T-helper 17 cell (primary cell): ENCODE data around the gene LRPAP1. TPM values are rescaled to one million over a fixed set of nuclear protein-coding genes. Genes with fewer than 3 reads are reported as not detected.

Experiments
- ATAC-seq: fragments of 150-1000 bp; cut with Tn5 transposase; 2 replicates; pipeline ENCODE4 v1.10.0; 2021; ENCODE audit warnings: mild to moderate bottlenecking, moderate library complexity
- DNase-seq, 3 donors: peaks; one replicate each; pipeline versions ENCODE4 v3.0.0 to v3.0.0-alpha.2; 2020 to 2021
- H3K9me3 ChIP-seq: one replicate; pipeline ENCODE4 v1.7.0; 2013; ENCODE audit warnings: low read length, mild to moderate bottlenecking; ENCODE audit not compliant: control insufficient read depth, poor library complexity, severe bottlenecking
- H3K27ac Mint-ChIP-seq: one replicate; pipeline ENCODE4 v1.8.0; 2022; ENCODE audit warnings: mild to moderate bottlenecking, moderate library complexity, mixed read lengths
- H3K27me3 Mint-ChIP-seq: one replicate; pipeline ENCODE4 v1.8.0; 2022; ENCODE audit warnings: mixed read lengths
- H3K36me3 Mint-ChIP-seq: one replicate; pipeline ENCODE4 v1.8.0; 2022; ENCODE audit warnings: low read depth, mixed read lengths
- H3K4me1 Mint-ChIP-seq: one replicate; pipeline ENCODE4 v1.8.0; 2022; ENCODE audit warnings: mild to moderate bottlenecking, mixed read lengths
- H3K4me3 Mint-ChIP-seq: one replicate; pipeline ENCODE4 v1.8.0; 2022; ENCODE audit warnings: mild to moderate bottlenecking, moderate library complexity, mixed read lengths
- total RNA-seq, 4 donors: library from RNA in 2 of 4; stranded (reverse) in 2 of 4; gene quantifications; one replicate each; pipeline ENCODE4 v1.2.3 and lab custom pipeline; 2022 to 2026

LRPAP1 gene
- total RNA-seq, 2 donors from 2014 or later = 77.4 to 82.8 TPM

DNA sequence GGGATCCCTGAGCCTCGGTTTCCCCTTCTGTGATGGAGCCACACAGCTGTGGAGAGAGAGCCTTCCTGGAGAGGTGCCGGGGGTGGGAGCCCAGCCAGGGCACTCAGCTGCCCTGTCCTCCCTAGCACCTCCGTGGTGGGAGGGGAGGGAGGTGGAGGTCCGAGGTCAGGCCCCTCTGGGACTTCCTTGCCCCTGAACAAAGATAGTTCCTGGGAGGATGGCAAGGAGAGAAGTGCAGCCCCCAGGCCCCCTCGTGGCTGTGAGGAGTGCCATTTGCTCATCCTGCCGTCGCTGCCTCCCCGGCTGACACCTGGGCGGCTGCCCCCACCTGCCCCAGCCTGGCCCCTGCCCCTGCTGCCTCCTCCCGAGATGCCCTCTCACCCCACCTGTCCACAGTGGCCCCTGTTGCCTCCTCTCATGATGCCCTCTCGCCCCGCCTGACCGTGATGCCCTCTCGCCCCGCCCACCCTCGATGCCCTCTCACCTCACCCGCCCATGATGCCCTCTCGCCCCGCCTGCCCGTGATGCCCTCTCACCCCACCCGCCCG, 56.4 kb downstream of the LRPAP1 start:
- ATAC-seq = no peak
- no peaks in the 10 kb centered on the region for H3K9me3 ChIP-seq
- DNase-seq = no peak
- Mint-ChIP-seq H3K36me3 (no peaks in the 10 kb centered on the region), H3K27me3 (peaks cover 4% of the 10 kb centered on the region), H3K4me1 (peaks cover 3% of the 10 kb centered on the region), H3K27ac (no peak overlapping the region), H3K4me3 (no peak overlapping the region)

DNA sequence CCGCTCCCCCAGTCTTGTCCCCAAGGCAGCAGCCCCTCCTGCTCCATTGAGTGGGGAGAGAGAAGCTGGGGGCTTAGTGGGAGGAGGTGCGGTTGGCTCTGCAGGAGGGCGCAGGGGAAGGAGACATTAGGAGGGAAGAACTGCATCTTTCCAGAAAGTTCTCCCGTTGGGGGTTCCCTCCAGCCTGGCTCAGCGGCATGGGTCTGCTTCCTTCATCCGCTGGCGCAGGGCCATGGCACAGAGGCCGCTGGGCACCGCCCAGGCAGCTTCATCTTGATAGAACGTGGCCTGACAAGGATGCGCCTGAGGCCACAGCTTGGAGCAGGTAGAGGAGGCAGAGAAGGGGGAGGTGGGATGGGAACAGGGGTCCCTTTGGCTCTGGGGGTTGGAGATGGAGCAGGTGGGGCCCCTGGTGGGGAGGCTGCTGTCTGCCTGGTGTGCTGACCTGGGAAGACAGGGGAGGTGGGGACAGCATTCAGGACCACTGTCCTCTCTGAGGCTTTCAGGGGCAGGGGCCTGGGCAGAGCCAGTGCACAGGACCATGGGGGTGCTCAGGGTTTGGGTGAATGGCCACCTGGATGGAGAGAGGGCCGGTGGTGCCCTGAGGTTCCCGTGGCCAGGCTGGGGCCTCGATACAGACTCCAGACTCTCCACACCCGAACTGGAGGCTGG, 57.0 kb downstream of the LRPAP1 start:
- Mint-ChIP-seq H3K27me3 (no peaks in the 10 kb centered on the region), H3K27ac (no peak overlapping the region), H3K4me3 (no peak overlapping the region), H3K36me3 (no peaks in the 10 kb centered on the region), H3K4me1 (peaks cover 1% of the 10 kb centered on the region)
- DNase-seq (no peak), ATAC-seq (no peak)
- H3K9me3 ChIP-seq = no peaks in the 10 kb centered on the region

DNA sequence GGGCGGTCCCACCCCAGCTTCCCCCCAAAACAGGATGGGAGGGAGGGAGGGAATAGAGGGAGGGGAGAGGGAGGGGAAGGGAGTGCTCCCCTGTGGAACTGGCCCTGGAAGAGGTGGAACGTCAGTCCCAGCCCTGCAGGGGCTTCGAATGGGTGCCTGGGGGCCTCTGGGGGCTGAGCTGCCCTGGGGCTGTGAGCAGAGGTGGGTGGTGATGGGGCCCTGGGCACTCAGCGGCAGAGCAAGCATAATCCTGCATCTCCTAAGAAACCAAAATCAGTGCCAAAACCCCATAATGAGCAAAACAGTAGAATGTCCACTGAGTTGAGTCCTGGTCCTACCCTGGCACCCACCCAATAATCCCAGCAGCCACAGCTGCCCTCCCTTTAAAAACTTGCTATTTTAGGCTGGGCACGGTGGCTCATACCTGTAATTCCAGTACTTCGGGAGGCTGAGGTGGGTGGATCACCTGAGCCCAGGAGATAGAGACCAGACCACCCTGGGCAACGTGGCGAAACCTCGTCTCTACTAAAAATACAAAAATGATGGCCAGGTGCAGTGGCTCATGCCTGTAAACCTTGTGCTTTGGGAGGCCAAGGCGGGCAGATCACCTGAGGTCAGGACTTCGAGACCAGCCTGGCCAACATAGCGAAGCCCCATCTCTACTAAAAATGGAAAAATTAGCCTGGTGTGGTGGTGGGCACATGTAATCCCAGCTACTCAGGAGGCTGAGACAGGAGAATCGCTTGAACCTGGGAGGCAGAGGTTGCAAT, 58.0 kb downstream of the LRPAP1 start:
- no peaks in the 10 kb centered on the region for H3K9me3 ChIP-seq
- Mint-ChIP-seq H3K27ac (no peak overlapping the region), H3K4me1 (peaks cover 3% of the 10 kb centered on the region), H3K4me3 (no peak overlapping the region), H3K27me3 (no peaks in the 10 kb centered on the region), H3K36me3 (no peaks in the 10 kb centered on the region)
- no peak for ATAC-seq
- no peak for DNase-seq

DNA sequence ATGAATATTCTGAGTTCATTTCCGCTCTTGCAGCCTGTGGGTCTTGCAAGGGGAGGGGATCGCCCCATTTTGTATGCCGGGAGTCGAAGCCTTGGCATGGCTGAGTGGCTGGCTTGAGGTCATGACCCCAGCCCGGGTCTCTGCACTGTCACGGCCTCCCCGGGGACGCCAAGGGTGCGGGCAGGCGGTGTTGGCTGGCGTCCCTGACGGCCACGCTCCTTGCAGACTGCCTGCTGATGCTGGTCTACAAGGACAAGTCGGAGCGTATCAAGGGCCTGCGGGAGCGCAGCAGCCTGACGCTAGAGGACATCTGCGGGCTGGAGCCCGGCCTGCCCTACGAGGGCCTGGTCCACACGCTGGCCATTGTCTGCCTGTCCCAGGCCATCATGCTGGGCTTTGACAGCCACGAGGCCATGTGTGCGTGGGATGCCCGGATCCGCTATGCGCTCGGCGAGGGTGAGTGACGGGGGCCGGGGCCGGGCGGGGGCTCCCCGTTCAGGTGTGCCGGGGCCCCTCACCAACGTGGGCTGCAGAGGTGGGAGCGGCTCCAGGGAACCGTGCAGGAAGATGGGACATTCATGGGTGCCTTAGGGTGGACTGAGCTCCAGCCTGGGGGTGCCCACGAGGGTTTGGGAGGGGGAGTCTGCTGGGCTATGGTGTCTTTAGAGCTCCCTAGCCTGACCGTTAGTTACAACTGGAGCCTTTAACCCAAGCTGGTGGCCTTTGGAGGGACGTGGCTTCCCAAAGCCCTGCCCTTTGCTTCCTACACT, 58.9 kb downstream of the LRPAP1 start:
- no peak for ATAC-seq
- H3K27me3 Mint-ChIP-seq = no peaks in the 10 kb centered on the region
- H3K4me3 Mint-ChIP-seq = no peak overlapping the region
- H3K4me1 Mint-ChIP-seq = peaks cover 3% of the 10 kb centered on the region
- H3K27ac Mint-ChIP-seq = no peak overlapping the region
- DNase-seq = no peak
- no peaks in the 10 kb centered on the region for H3K9me3 ChIP-seq
- H3K36me3 Mint-ChIP-seq = no peaks in the 10 kb centered on the region

DNA sequence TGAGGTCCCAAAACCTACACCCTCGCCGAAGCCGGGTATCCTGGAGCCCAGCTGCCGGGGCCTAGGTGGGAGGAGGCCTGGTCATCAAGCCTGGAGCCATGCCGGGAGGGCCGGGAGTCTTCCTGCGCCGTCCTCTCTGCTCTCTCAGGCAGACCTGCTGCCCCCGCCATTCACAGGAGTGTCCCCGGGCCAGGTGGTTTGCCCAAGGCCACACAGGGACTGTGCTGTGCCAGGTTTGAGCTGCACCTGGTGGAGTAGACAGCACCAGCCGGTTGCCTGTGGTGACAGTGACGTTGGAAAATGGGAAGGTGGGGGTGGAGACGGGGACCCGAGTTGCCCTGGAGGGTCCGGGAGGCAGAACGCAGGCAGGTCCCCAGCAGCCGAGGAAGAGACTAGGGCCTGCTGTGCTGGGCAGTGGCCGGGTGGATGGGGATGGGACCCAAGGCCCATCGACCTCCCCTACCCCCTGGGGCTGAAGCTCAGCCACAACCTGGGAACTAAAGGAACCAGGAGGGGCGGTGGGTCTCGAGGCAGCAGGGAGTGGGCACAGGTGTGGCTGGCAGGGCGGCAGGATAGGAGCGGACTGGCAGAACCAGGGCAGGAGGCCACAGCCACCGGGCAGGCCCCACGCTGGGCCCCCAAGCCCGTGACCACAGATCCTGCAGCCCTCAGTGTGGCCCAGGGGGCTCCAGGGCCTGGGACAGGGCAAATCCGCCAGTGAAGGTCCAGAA, 59.6 kb downstream of the LRPAP1 start:
- peaks cover 3% of the 10 kb centered on the region for H3K4me1 Mint-ChIP-seq
- H3K27me3 Mint-ChIP-seq = no peaks in the 10 kb centered on the region
- no peak for ATAC-seq
- H3K4me3 Mint-ChIP-seq = no peak overlapping the region
- no peak overlapping the region for H3K27ac Mint-ChIP-seq
- no peaks in the 10 kb centered on the region for H3K36me3 Mint-ChIP-seq
- no peak for DNase-seq
- H3K9me3 ChIP-seq = no peaks in the 10 kb centered on the region

DNA sequence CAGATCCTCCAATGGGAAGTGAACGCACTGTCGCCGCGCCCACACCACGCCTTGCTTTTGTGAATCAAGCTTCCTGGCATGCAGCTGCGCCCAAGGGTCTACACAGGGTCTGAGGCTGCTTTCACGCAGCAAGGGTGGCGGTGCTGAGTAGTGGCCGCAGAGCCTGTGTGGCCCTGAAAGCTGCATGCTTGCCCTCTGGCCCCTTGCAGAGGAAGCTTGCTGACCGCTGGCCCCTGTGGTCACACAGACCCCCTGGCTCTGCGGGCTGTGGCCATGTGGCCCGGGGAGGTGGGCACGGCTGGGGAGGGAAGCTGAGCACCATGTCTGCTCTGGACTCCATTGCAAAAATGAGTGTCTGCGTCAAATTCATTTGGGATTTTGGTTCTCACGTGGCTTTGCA, 60.3 kb downstream of the LRPAP1 start:
- DNase-seq = no peak
- H3K4me1 Mint-ChIP-seq = peaks cover 3% of the 10 kb centered on the region
- ATAC-seq = no peak
- no peak overlapping the region for H3K4me3 Mint-ChIP-seq
- no peak overlapping the region for H3K27ac Mint-ChIP-seq
- no peaks in the 10 kb centered on the region for H3K9me3 ChIP-seq
- H3K36me3 Mint-ChIP-seq = no peaks in the 10 kb centered on the region
- no peaks in the 10 kb centered on the region for H3K27me3 Mint-ChIP-seq

DNA sequence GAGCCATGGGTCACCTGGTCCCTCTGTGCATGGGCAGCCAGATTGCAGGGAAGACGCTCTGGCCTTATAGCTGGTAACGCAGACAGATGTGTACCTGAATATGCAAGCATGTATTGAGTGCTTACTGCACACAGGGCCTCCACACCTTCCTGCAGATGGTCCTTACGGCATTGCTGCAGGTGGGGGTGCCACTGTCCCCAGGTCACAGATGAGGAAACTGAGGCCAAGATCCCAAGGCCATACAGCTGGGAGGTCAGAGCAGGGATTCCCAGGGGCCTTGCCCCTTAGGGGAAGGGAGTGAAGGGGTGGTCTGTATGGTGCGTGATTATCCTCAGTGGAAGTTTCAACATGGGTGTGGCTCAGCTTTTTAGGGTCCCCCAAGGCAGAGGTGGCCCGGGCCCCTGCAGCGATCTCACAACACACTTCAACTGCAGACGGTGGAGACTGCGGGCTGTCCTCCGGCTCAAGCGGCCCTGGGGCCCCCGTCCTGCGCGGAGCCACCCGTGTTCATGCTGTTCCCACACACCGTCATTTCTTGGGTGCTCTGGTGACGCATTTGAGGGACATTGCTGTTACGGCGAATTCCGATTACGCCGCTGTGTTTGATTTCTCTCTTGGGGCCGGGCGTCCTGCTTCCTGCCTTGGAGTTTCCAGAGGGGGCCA, 61.0 kb downstream of the LRPAP1 start:
- ATAC-seq (no peak), DNase-seq (no peak)
- H3K4me3 Mint-ChIP-seq = no peak overlapping the region
- H3K9me3 ChIP-seq = no peaks in the 10 kb centered on the region
- no peaks in the 10 kb centered on the region for H3K27me3 Mint-ChIP-seq
- peaks cover 3% of the 10 kb centered on the region for H3K4me1 Mint-ChIP-seq
- H3K27ac Mint-ChIP-seq = no peak overlapping the region
- H3K36me3 Mint-ChIP-seq = no peaks in the 10 kb centered on the region

DNA sequence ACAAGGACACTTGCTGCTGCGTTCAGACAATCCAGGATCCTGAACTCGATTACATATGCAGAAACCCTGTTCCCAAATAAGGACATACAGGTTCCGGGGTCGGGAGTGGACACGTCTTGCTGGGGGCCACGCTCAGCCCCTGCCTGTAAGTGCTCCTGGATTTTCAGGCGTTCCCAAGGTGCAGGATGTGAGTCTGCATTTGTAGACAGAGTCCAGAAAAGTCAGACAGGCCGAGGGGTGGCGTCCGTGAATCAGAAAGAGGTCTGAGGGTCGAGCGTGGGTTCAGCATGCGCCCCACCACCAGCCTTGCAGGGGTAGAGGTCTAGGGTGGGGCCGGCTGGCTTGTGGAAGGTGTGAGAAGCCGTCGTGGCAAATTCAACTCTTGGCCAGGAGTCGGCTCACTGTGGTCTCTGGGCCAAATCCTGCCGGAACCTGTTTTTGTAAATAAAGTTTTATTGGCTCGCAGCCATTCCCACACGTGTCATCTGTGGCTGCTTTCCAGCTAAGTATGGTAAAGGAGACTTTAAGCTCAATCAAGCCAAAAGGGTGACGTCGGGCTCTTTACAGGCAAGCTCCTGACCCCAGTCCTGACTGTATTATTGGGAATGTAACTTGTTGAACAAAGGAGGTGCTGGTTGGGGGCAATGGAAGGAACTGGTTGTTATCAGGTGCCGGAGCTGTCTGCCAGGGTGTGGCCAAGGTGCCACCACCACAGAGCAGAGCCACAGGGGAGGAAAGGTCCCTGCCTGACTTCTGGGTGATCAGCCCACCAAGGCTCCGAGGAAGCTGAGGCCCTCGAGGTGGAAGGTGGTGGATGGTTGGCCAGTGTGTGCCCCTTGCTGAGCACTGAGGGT, 61.8 kb downstream of the LRPAP1 start:
- Mint-ChIP-seq H3K27me3 (peaks cover under 1% of the 10 kb centered on the region), H3K4me3 (no peak overlapping the region), H3K36me3 (no peaks in the 10 kb centered on the region), H3K27ac (no peak overlapping the region), H3K4me1 (peaks cover 3% of the 10 kb centered on the region)
- ATAC-seq = no peak
- DNase-seq = no peak
- no peaks in the 10 kb centered on the region for H3K9me3 ChIP-seq

DNA sequence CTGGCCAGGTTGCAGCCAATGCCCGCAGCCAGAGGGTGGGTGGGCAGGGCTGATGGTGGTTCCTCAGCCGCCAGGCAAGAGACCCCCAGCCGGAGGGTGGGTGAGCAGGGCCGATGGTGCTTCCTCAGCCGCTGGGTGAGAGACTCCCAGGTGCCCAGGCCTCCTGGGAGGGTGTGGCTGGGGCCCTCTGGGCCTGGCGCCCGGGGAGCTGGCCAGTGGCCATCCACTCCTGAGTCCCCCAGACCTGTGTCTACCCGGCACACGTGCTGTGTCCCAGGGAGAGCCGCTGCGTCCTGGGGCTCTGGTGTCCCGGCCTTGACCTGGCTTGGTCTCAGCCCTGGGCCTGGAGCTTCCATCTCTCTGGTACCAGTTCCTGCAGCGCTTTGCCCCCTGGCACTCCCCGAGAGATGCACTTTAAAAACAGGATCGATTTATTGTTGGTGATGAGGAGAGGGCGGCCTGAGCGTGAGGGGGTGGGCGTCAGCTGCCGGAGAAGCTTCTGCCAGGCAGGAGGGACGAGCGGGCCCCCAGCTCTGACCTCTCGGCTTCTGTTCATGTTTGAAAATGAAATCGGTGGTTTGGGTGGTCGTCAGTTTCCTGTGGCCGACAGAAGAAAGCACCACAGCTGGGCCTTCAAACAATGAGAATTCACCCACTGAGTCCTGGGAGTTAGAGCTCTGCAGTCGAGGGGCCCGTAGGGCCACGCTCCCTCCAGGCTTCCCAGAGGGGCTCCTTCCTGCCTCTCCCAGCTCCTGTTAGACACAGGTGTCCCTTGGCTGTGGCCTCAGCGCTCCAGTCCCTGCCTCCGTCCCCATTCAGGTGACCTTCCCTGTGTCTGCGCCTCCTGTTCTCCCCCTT, 62.6 kb downstream of the LRPAP1 start:
- H3K27me3 Mint-ChIP-seq = peaks cover 9% of the 10 kb centered on the region
- H3K36me3 Mint-ChIP-seq = peaks cover 2% of the 10 kb centered on the region
- no peaks in the 10 kb centered on the region for H3K9me3 ChIP-seq
- DNase-seq (no peak), ATAC-seq (no peak)
- peaks cover 3% of the 10 kb centered on the region for H3K4me1 Mint-ChIP-seq
- H3K27ac Mint-ChIP-seq = no peak overlapping the region
- H3K4me3 Mint-ChIP-seq = no peak overlapping the region

DNA sequence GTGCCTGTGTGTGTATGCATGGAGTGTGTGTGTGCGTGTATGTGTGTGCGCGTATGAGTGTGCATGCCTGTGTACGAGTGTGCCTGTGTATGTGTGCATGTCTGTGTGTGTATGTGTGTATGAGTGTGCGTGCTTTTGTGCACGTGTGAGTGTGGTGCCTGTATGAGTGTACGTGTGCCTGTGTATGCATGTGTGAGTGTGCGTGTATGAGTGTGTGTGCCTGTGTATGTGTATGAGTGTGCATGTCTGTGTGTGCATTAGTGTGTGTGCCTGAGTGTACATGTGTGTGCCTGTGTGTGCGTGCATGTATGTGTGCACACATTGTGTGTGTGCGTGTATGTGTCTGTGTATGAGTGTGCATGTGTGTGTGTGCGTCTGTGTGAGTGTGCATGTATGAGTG, 63.4 kb downstream of the LRPAP1 start:
- Mint-ChIP-seq H3K4me3 (no peak overlapping the region), H3K27ac (no peak overlapping the region), H3K36me3 (peaks cover 2% of the 10 kb centered on the region), H3K27me3 (peaks cover 11% of the 10 kb centered on the region), H3K4me1 (peaks cover 3% of the 10 kb centered on the region)
- no peaks in the 10 kb centered on the region for H3K9me3 ChIP-seq
- DNase-seq (no peak), ATAC-seq (no peak)

DNA sequence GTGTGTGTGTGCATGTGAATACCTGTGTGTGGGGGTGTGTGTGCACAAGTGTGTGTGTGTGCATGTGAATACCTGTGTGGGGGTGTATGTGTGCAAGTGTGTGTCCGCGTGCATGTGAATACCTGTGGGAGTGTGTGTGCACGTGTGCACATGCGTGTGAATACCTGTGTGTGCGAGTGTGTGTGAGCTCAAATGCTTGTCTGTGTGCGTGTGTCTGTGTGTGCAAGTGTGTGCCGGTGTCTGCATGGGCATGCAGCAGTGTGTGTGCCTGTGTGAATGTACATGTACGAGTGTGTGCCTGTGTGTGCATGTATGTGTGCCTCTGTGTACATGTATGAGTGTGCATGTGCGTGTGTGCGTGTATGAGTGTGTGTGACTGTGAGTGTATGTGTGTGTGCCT, 64.1 kb downstream of the LRPAP1 start:
- peaks cover 3% of the 10 kb centered on the region for H3K4me1 Mint-ChIP-seq
- DNase-seq = no peak

More for the DNA sequence above, 64.1 kb downstream of the LRPAP1 start:
- Mint-ChIP-seq H3K36me3 (peaks cover 2% of the 10 kb centered on the region), H3K27me3 (peaks cover 11% of the 10 kb centered on the region), H3K27ac (no peak overlapping the region), H3K4me3 (no peak overlapping the region)
- H3K9me3 ChIP-seq = no peaks in the 10 kb centered on the region
- ATAC-seq = no peak
